ENCODE measurements around the gene SLC35F6.
"Not testable (repeated sequence)": the region's sequence is repeated elsewhere in the genome, so short reads cannot be mapped to it uniquely, and the experiment has no call there.

SLC35F6 gene

DNA sequence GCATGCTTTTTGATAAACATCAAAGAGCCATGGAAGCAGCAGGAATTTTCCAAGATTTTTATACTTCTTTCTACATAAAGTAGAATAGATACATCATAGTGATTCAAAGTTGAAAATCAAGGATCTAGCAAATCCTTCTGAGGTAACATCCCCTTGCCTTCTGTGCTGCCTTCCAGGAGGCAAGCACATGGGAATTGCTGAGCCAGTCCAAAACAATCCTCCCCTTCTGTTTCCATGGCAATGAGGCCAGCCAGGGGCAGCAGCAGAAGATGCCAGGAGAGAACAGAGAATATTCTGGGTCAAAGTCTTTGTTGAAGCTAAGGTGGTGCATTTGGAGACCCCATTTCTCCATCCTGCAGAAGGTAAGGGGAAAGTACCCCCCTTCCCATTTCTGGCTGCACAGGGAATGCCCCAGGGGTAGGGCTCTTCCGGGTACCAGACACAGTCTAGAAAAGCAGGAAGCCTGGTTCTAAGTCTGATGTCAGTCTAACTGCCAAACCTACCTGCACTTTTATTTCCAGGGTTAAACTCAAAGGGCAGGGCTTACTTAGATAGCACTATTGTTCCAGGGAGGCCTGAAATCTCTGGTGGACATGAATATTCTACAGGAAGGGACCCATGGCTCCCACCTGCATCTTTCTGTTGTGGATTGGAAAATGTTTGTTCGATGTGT lies 43.8 kb downstream of the SLC35F6 start:
- Mint-ChIP-seq H3K4me3 (no peak overlapping the region), H3K4me1 (ENCODE audit: low read depth) (peaks cover 24% of the 10 kb centered on the region), H3K9me3 (no peaks in the 10 kb centered on the region), H3K27ac (no peak overlapping the region), H3K27me3 (no peaks in the 10 kb centered on the region), H3K36me3 (ENCODE audit: low read depth) (no peaks in the 10 kb centered on the region)
- DNase-seq = no peak

DNA sequence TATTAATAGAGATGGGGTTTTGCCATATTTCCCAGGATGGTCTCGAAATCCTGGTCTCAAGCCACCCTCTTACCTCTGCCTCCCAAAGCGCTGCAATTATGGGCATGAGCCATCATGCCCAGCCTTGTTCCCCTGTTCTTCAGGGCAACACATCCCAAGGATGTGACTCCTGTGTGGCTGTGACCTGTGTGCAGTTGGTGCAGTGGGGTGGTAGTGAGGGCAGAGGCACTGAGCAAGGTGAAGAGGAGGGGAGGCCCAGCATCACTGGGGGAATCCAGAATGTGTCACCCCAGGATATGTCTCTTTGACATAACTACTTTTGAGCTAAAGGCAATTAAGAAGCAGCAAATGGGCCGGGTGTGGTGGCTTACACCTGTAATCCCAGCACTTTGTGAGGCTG lies 45.1 kb downstream of the SLC35F6 start:
- peaks cover 24% of the 10 kb centered on the region for H3K4me1 Mint-ChIP-seq (ENCODE audit: low read depth)
- DNase-seq = no peak
- no peaks in the 10 kb centered on the region for H3K9me3 Mint-ChIP-seq
- H3K36me3 Mint-ChIP-seq (ENCODE audit: low read depth) = no peaks in the 10 kb centered on the region
- H3K4me3 Mint-ChIP-seq = no peak overlapping the region
- H3K27me3 Mint-ChIP-seq = no peaks in the 10 kb centered on the region
- peak overlapping the region; percentile 9 for H3K27ac Mint-ChIP-seq

DNA sequence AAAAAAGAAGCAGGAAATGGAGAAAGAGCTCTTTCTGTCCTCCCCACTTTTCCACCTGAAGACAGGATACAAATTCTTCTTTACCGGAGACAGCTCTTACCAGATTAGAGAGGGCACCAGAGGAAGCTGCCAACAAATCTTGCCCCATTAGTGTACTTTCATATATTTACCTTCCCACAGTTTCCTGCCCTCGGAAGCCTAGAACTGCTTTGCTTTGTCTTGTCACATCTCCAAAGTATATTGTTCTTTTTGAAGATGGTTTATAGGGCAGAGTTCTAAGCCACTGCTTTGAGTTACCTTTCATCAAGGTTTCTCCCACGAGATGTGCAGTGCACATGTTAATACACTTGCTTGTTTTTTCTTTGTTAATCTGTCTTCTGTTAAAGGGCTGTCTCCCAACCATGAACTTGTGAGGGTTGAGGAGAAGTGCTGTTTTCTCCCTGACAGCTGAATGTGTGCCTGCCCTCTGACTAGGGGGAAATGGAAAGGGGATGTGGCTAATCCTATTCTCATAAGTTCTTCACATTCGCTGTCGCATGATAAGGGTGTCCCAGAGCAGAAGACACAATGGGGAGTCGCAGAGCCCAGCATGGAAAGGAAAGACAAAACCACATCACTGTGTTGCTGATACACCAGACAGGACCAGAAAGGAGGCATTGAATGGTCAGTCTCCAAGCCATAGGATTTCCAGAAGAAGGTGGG lies 45.9 kb downstream of the SLC35F6 start:
- no peak overlapping the region for H3K27ac Mint-ChIP-seq
- H3K9me3 Mint-ChIP-seq = no peaks in the 10 kb centered on the region
- peaks cover 24% of the 10 kb centered on the region for H3K4me1 Mint-ChIP-seq (ENCODE audit: low read depth)
- H3K27me3 Mint-ChIP-seq = peaks cover 2% of the 10 kb centered on the region
- no peak for DNase-seq
- H3K4me3 Mint-ChIP-seq = no peak overlapping the region
- no peaks in the 10 kb centered on the region for H3K36me3 Mint-ChIP-seq (ENCODE audit: low read depth)

DNA sequence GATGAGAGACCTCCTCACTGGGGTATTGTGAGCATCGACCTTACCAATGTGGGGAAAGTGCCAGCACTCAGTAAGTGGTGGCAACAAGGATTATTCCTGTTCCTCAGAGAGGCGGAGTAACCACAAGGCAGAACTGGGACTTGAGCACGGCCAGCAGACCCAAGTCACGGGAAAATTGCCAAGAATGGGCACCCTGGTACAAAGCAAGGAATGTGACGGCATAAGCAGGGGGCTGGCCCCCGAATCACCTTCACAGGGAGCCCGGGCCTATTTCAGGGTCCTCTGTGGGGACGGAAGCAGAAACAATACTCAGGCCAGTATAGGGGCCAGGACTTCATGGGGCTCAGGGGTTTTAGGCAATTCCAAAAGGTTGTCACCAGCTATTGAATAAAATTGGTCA lies 47.2 kb downstream of the SLC35F6 start:
- Mint-ChIP-seq H3K9me3 (no peaks in the 10 kb centered on the region), H3K27ac (no peak overlapping the region), H3K4me3 (no peak overlapping the region), H3K4me1 (ENCODE audit: low read depth) (peaks cover 26% of the 10 kb centered on the region), H3K27me3 (peaks cover 6% of the 10 kb centered on the region), H3K36me3 (ENCODE audit: low read depth) (no peaks in the 10 kb centered on the region)
- no peak for DNase-seq

DNA sequence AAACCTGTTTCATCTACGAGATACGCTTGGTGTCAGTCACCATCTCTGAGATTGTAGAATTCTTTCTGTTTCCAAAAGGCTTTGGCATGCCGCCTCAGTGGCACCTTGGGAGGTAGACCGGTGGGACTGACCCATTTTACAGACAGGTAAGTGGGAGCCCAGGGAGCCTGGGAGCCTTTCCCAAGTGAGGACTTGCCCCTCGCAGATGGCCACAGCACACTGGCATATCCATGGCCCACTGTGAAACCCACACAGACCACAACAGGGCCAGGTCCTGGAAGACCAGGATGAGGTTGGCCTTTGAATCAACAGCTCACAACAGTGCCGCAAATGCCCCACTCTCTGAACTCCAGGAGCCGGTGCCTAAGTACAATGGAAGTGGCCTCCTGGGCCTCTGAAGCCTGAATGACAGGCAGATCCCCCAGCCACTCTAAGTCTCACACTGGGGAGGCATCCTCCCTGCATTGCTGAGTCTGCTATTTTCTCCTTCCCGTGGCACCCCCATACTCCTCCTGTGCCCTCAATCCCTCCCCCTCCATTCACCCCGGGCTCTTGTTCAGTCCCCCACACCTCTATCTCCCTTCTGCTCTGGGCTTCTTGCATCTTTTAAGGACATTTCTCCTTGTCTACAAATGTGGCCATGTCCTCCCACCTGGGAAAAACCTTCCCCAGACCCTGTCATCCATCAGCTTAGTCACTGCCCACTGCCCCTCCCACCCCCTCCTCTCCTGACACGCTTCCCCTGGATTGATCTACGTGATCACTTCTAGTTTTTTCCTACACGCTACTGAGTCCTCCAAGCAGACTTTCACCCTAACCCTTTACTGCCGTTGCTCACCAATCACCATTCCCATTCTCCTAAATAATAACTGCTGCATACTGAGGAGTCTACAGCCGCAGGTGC lies 48.0 kb downstream of the SLC35F6 start:
- H3K4me1 Mint-ChIP-seq (ENCODE audit: low read depth) = peaks cover 26% of the 10 kb centered on the region
- H3K9me3 Mint-ChIP-seq = no peaks in the 10 kb centered on the region
- H3K4me3 Mint-ChIP-seq = no peak overlapping the region
- H3K27ac Mint-ChIP-seq = no peak overlapping the region
- no peak for DNase-seq
- peaks cover 11% of the 10 kb centered on the region for H3K27me3 Mint-ChIP-seq
- no peaks in the 10 kb centered on the region for H3K36me3 Mint-ChIP-seq (ENCODE audit: low read depth)

DNA sequence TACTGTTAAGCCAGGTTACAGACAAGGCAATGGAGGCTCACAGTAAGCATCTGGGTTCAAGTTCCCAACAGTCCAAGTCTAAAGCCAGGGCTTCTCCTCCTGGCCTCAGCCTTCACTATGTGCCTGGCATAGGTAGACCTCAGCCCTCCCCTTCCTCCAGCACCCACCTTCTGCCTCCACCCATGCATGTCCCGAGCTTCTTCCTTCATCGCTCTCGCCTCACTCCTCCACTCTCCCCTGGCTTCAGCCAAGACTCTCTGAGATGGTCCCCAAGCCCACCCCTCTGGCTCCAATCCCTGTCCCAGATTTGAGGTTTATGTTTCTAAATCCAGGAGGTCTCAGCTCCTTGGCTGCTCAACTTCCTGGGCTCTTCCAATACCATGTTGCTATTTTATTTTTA lies 48.6 kb downstream of the SLC35F6 start:
- H3K4me3 Mint-ChIP-seq = no peak overlapping the region
- H3K27me3 Mint-ChIP-seq = peaks cover 11% of the 10 kb centered on the region
- no peaks in the 10 kb centered on the region for H3K9me3 Mint-ChIP-seq
- peaks cover 26% of the 10 kb centered on the region for H3K4me1 Mint-ChIP-seq (ENCODE audit: low read depth)
- H3K36me3 Mint-ChIP-seq (ENCODE audit: low read depth) = no peaks in the 10 kb centered on the region
- DNase-seq = no peak
- H3K27ac Mint-ChIP-seq = no peak overlapping the region

DNA sequence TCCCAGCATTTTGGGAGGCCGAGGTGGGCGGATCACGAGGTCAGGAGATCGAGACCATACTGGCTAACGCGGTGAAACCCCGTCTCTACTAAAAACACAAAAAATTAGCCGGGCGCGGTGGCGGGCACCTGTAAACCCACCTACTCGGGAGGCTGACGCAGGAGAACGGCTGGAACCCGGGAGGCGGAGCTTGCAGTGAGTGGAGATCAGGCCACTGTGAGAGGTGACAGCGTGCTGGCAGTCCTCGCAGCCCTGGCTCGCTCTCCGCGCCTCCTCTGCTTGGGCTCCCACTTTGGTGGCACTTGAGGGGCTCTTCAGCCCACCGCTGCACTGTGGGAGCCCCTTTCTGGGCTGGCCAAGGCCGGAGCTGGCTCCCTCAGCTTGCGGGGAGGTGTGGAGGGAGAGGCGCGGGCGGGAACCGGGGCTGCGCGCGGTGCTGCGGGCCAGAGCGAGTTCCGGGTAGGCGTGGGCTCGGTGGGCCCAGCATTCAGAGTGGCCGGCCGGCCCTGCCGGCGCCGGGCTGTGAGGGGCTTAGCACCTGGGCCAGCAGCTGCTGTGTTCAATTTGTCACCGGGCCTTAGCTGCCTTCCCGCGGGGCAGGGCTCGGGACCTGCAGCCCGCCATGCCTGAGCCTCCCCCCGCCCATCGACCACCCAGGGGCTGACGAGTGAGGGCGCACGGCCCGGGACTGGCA lies 50.1 kb downstream of the SLC35F6 start:
- DNase-seq; H3K36me3 Mint-ChIP-seq (ENCODE audit: low read depth); H3K4me3 Mint-ChIP-seq; H3K9me3 Mint-ChIP-seq; H3K27ac Mint-ChIP-seq: not testable (repeated sequence)
- Mint-ChIP-seq H3K4me1 (ENCODE audit: low read depth) (peaks cover 21% of the 10 kb centered on the region), H3K27me3 (peaks cover 11% of the 10 kb centered on the region)

DNA sequence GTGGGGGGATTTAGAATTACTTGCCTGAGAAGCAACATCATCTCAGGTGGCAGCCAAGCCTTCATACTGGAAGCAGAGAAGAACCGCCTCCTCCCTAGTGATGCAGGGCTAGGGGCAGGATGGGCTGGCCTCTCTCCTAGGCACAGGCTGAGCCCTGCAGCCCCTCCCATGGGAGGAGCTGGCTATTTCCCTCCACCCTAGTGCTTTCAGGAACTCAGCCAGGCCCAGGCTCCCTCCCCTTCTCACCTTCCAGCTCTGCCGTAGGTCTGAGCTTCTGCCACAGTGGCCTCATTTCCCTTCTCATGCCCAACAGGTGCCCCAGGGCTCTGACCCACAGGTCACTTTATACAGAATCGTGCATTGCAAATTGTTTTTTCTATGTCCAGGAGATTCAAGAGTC lies 52.8 kb downstream of the SLC35F6 start:
- Mint-ChIP-seq H3K27me3 (peaks cover 11% of the 10 kb centered on the region), H3K9me3 (no peaks in the 10 kb centered on the region), H3K4me3 (no peak overlapping the region), H3K36me3 (ENCODE audit: low read depth) (no peaks in the 10 kb centered on the region), H3K27ac (no peak overlapping the region), H3K4me1 (ENCODE audit: low read depth) (peaks cover 1% of the 10 kb centered on the region)
- no peak for DNase-seq

DNA sequence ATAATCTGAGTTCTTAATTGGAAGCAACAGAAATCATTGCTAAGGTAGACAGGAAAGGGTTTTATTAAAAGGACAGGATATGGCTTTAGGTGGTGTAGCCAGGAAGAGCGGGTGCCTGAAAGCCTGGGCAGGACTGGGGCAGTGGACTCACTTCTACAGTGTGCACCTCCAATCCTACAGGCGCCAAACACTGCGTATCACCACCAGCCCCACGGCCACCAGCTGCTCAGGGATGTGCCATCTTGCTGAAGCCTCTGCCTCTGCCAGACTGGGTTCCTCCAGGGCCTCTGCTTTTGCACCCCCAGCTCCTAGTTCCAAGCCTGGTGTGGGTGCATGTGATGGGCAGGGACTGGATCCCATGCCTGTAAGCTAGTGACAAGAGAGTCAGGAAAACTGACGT lies 54.2 kb downstream of the SLC35F6 start:
- Mint-ChIP-seq H3K4me1 (ENCODE audit: low read depth) (peaks cover 1% of the 10 kb centered on the region), H3K27me3 (peaks cover 11% of the 10 kb centered on the region), H3K4me3 (no peak overlapping the region), H3K36me3 (ENCODE audit: low read depth) (no peaks in the 10 kb centered on the region), H3K27ac (no peak overlapping the region), H3K9me3 (no peaks in the 10 kb centered on the region)
- no peak for DNase-seq

DNA sequence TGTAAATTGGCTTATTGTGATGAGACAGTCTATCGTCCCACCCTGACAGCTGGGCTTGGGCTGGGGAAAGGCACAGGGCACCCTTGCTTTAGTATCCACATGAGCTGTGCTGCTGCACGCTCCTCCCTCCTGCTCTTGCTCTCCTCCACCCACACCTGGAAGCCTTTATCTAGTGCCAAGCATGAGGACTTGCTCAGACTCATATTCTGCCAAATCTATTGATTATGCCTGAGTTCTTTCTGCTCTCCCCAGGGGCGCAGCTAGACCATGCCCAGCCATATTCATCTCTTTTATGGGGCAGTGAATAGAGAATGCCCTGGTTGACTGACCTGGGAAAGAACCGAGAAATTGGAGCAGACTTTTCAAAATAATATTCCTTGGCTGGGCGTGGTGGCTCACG lies 54.9 kb downstream of the SLC35F6 start:
- Mint-ChIP-seq H3K27me3 (peaks cover 11% of the 10 kb centered on the region), H3K9me3 (no peaks in the 10 kb centered on the region), H3K4me1 (ENCODE audit: low read depth) (peaks cover 1% of the 10 kb centered on the region), H3K27ac (no peak overlapping the region), H3K36me3 (ENCODE audit: low read depth) (no peaks in the 10 kb centered on the region), H3K4me3 (no peak overlapping the region)
- no peak for DNase-seq

DNA sequence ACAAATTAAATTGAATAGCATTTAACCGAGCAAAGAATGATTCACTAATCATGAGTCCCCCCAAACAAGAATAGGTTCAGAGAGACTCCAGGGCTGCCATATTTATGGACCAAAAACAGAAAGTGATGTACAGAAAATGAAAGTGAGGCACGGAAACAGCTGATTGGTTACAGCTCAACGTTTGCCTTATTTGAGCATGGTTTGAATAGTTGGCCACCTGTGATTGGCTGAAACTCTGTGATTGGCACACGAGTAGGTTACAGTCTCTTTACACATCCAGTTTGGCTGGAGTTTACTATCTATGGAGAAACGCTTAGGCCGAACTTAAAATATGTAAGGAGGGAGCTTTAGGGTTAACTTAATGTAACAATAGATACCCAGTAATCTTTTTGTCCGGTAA lies 56.8 kb downstream of the SLC35F6 start:
- Mint-ChIP-seq H3K27me3 (peaks cover 4% of the 10 kb centered on the region), H3K9me3 (no peaks in the 10 kb centered on the region), H3K4me1 (ENCODE audit: low read depth) (no peaks in the 10 kb centered on the region), H3K36me3 (ENCODE audit: low read depth) (no peaks in the 10 kb centered on the region), H3K27ac (no peak overlapping the region), H3K4me3 (no peak overlapping the region)
- DNase-seq = no peak

DNA sequence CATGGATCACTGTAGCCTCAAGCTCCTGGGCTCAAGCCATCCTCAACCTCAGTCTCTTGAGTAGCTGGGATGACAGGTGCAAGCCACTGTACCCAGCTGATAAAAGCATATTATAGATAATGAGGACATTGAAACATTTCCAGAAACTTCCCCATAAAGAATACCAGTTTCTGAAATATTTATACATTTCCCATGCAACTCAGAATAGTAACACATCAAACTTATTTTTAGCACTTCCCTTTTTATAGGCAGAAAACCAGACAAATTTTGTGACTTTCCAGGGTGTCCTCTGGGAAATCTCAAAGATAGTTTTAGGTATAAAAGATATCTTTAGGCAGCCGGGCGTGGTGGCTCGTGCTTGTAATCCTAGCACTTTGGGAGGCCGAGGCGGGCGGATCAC lies 58.8 kb downstream of the SLC35F6 start:
- peaks cover under 1% of the 10 kb centered on the region for H3K27me3 Mint-ChIP-seq
- no peak overlapping the region for H3K27ac Mint-ChIP-seq
- H3K4me3 Mint-ChIP-seq = no peak overlapping the region
- DNase-seq = no peak
- H3K4me1 Mint-ChIP-seq (ENCODE audit: low read depth) = no peaks in the 10 kb centered on the region
- H3K36me3 Mint-ChIP-seq (ENCODE audit: low read depth) = no peaks in the 10 kb centered on the region
- H3K9me3 Mint-ChIP-seq = no peaks in the 10 kb centered on the region
